ENCODE measurements around the gene MRGPRG.

- TF ChIP-seq CTCF (IDR thresholded peaks at IDR 0.05) = no peak
- no peak for TF ChIP-seq POLR2A (IDR thresholded peaks at IDR 0.05)
Measured at GRCh38 chr11:3181725-3182461, 36.7 kb downstream of the MRGPRG start.

All from heart left ventricle (tissue), 13 donors.